Stimulated activated CD8-positive, alpha-beta memory T cell treated with anti-CD3 and anti-CD28 coated beads, Interleukin-7, amount 100 ng/mL, for 1 hour (primary cell): ENCODE data around the gene NFAT5.
"Not testable (repeated sequence)": the region's sequence is repeated elsewhere in the genome, so short reads cannot be mapped to it uniquely, and the experiment has no call there.

Experiments used
- DNase-seq, 2 donors: peaks; one replicate each; pipeline ENCODE4 v3.0.0-alpha.2; 2020; ENCODE audit warnings: low read depth in 2 of 2

The NFAT5 gene

GRCh38 chr16:69637206-69637865 is 71.6 kb downstream of the NFAT5 start:
- not testable (repeated sequence) for DNase-seq

DNA sequence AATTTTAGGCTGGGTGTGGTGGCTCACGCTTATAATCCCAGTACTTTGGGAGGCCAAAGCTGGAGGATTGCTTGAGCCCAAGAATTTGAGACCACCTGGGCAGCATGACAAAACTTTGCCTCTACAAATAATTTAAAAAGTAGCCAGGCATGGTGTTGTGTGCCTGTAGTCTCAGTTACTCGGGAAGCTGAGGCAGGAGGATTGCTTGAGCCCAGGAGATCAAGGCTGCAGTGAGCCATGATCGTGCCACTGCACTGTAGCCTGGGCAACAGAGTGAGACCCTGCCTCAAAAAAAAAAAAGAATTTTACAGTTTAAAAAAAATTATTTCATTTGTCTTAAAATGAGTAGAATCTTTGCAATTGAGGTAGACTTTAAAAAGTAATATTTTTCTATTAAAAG is 78.2 kb downstream of the NFAT5 start:
- DNase-seq: not testable (repeated sequence)

- no peak for DNase-seq
Measured at GRCh38 chr16:69644790-69645189, 79.0 kb downstream of the NFAT5 start.

DNA sequence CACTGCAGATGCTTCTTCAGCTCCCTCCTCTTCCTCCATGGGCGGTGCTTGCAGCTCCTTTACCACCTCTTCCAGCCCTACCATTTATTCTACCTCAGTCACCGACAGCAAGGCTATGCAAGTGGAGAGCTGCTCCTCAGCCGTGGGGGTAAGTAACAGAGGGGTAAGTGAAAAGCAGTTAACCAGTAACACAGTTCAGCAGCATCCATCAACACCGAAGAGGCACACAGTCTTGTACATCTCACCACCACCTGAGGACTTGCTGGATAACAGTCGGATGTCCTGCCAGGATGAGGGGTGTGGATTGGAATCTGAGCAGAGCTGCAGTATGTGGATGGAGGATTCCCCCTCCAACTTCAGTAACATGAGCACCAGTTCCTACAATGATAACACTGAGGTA is 81.3 kb downstream of the NFAT5 start:
- DNase-seq: no peak

GRCh38 chr16:69651217-69651616 is 85.5 kb downstream of the NFAT5 start:
- DNase-seq: no peak

- no peak for DNase-seq
Measured at GRCh38 chr16:69654280-69654931, 88.6 kb downstream of the NFAT5 start.

GRCh38 chr16:69660166-69660565 is 94.4 kb downstream of the NFAT5 start:
- no peak for DNase-seq

GRCh38 chr16:69662901-69663300 is 97.1 kb downstream of the NFAT5 start:
- DNase-seq: no peak

DNA sequence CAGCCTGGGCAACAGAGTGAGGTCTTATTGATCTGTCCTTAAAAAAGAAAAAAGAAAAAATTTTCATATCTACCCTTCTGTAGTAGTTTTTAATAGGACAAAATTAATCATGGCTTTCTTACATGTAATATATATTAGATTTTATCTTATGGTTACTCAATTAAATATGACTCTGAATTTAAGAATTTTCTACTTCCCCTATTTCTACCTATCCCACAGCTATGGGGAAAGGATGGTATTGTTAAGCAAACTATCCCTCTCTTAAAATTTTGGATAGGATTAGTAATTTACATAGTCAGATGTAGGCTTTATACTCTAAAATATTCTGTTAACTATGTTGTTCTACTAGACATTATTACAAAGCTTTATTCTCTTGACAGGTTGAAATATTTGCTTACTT is 98.1 kb downstream of the NFAT5 start:
- no peak for DNase-seq

- no peak for DNase-seq
Measured at GRCh38 chr16:69669577-69669976, 103.8 kb downstream of the NFAT5 start.

DNA sequence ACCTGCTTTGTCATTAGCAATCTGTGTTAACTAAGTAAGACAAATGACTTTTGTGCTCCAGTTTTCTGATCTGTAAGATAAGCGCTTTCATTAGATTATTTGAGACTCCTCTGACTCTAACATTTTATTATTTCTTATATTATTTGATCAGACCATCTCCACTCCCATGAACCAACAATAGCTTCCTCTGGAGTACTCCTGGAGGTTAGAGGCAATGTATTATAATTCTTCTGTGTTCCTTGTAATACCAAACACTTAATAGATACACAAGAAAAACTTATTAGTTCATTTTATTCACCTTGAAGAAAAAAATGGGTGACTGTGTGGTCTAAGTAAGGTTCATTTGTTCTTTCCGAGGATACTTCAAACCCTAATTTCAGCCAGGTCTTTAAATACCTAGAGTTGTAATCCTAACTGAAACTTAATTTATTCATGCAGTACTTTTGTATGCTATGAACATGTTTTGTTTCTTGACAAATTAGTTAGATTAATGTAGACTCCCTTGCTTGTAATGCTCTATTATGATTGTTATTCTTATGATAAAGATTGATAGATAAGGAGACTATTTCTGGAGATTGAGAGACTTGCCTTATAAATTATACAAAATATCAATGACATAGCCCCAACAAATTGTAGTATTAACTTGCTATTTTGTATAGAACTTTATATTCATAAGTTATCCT is 106.7 kb downstream of the NFAT5 start:
- no peak for DNase-seq

GRCh38 chr16:69672998-69673713 is 107.4 kb downstream of the NFAT5 start:
- no peak for DNase-seq

DNA sequence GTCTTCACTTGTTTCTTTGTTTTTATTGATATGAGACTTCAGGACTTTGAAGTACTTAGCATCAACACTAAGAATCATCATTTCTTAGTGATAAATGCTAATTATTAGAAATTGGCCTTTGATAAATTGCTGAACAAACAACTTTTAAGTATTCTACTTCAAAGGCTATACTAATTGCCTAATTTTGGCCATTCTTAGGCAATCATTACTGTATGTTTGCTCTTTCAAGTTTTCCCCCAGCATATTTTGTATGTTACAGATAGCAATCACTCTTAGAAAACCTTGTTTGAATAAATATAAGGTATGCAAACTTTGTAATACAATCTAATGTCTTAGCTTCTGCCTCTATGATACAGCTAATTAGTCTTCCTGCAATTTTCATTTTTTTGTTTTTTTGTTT is 114.6 kb downstream of the NFAT5 start:
- no peak for DNase-seq

DNA sequence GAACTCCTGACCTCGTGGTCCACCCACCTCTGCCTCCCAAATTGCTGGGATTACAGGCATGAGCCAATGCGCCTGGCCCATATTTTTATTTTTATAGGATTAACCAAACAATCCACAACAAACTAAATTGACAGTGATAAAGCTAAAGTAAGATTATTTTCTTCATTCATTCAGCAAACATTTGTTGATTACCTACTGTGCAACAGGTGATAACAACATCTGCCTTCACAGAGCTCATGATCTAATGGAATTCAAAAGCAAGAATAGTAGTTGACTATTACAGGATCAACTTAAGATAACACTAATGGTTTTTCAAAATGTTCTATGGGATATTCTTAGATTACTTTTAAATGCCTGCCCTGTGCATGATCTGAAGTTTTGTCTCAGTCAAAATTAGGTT is 122.8 kb downstream of the NFAT5 start:
- no peak for DNase-seq

GRCh38 chr16:69691980-69692911 is 126.5 kb downstream of the NFAT5 start:
- no peak for DNase-seq

DNA sequence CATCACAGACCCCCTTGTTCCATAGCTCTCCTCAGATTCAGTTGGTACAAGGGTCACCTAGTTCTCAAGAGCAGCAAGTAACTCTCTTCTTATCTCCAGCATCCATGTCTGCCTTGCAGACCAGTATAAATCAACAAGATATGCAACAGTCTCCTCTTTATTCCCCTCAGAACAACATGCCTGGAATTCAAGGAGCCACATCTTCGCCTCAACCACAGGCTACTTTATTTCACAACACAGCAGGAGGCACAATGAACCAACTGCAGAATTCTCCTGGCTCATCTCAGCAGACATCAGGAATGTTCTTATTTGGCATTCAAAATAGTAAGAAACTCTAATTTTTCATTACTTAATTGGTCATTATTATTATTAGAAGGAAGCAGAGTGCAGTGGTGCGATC is 128.2 kb downstream of the NFAT5 start:
- DNase-seq: no peak

GRCh38 chr16:69698404-69698803 is 132.6 kb downstream of the NFAT5 start:
- no peak for DNase-seq

GRCh38 chr16:69699915-69700314 is 134.1 kb downstream of the NFAT5 start:
- DNase-seq: no peak

- DNase-seq: no peak
Measured at GRCh38 chr16:69701452-69701851, 135.7 kb downstream of the NFAT5 start.

DNA sequence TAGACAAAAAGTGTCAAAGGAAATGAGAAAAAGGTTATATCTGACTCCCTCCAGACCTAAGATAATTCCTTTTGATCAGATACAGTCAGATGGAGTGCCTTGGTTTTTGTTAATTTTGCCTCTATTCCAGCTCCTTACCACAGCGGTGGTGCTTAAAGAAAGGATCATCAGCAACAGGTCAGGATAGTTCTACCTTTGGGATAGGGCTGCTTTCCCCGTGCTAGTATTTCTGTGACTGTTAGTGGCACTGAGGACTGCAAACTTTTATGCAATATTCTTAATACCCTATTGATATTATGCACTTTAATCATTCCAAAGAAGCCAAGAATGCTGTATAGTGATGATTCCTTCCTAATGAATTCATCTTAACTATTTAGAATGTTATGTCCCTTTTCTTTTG is 136.1 kb downstream of the NFAT5 start:
- no peak for DNase-seq

DNA sequence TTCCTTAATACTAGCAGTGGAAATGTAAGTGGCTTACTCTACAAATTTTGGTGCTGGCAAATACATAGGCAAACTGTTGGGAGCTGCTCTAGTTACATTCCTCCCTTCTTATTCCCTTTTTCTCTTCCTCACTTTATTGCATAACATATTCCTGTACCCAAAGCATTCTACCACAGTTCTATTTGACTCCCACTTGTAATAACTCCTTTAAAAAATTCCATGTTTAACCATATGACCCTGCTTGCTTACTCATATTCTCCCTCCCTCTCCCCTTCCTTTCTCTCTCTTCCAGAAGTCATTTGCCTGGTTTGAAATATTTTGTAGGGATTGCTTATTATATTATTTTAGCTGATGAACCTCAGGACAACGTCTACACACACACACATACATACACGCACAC is 137.9 kb downstream of the NFAT5 start:
- no peak for DNase-seq
